Astrocyte (in vitro differentiated cells and primary cell): ENCODE data around the gene DNAJC24.

Source experiments
- EZH2 ChIP-seq: IDR thresholded peaks from 2 replicates; pipeline ENCODE4 v1.6.1; 2012; ENCODE audit warnings: mild to moderate bottlenecking, low read length, inconsistent platforms; ENCODE audit not compliant: insufficient read depth
- TF ChIP-seq, protein P1 (sequence below): IDR thresholded peaks from 2 replicates; pipeline ENCODE4 v1.5.1; 2011; ENCODE audit warnings: low read depth, mild to moderate bottlenecking, inconsistent platforms, low read length, moderate library complexity; ENCODE audit not compliant: insufficient read depth

DNA sequence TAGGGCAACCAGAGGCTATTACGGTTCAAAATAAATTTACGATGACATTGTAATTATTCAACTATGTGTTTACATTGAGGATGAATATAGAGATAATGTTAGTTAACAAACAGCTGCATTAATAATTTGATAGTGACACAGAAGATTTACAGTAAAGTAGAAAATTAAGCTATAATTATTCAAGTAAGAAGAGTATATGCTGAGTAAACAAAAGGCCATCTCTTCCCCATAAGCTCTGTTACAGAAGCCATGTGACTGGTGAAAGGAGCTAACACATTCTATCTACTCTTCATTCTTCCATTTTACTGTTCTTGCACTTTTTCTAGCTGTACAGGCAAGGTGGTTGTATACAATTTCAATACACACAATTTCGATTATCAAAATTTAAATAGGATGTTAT, 85.5 kb downstream of the DNAJC24 start:
- TF ChIP-seq, protein P1, sequence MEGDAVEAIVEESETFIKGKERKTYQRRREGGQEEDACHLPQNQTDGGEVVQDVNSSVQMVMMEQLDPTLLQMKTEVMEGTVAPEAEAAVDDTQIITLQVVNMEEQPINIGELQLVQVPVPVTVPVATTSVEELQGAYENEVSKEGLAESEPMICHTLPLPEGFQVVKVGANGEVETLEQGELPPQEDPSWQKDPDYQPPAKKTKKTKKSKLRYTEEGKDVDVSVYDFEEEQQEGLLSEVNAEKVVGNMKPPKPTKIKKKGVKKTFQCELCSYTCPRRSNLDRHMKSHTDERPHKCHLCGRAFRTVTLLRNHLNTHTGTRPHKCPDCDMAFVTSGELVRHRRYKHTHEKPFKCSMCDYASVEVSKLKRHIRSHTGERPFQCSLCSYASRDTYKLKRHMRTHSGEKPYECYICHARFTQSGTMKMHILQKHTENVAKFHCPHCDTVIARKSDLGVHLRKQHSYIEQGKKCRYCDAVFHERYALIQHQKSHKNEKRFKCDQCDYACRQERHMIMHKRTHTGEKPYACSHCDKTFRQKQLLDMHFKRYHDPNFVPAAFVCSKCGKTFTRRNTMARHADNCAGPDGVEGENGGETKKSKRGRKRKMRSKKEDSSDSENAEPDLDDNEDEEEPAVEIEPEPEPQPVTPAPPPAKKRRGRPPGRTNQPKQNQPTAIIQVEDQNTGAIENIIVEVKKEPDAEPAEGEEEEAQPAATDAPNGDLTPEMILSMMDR = no peak
- TF ChIP-seq EZH2 = no peak
